OCI-LY3 (cell line): ENCODE measurements around the gene ZNF358.

Experiments used
- H2AFZ ChIP-seq: fragments of 200-600, 300-600 bp; shearing (Covaris generic); 2 replicates; pipeline ENCODE4 v1.6.0; 2014; ENCODE audit warnings: antibody characterized with exemption, low read depth, low read length
- H3K27ac ChIP-seq: fragments of 200-600, 300-600 bp; sonication (generic); 2 replicates; pipeline ENCODE4 v1.5.1; 2014; ENCODE audit warnings: mild to moderate bottlenecking, low read length, moderate library complexity, mixed read lengths
- H3K27me3 ChIP-seq: fragments of 200-600, 300-600 bp; sonication (generic); 2 replicates; pipeline ENCODE4 v1.6.1; 2014; ENCODE audit warnings: low read depth, low read length, mixed read lengths
- H3K36me3 ChIP-seq: fragments of 200-600, 300-600 bp; sonication (generic); replicated peaks from 2 replicates; pipeline ENCODE3; 2014; ENCODE audit warnings: low read depth, low read length, mixed read lengths
- H3K4me1 ChIP-seq: fragments of 300-600, 200-600 bp; sonication (generic); 2 replicates; pipeline ENCODE4 v1.6.1; 2014; ENCODE audit warnings: low read length, mixed read lengths
- H3K4me2 ChIP-seq: fragments of 200-600, 300-600 bp; sonication (generic); 2 replicates; pipeline ENCODE4 v1.6.1; 2014; ENCODE audit warnings: low read length, mixed read lengths
- H3K4me3 ChIP-seq: fragments of 300-600, 200-600 bp; sonication (generic); 2 replicates; pipeline ENCODE4 v1.5.1; 2014; ENCODE audit warnings: antibody characterized with exemption, mild to moderate bottlenecking, low read length, moderate library complexity
- H3K79me2 ChIP-seq: fragments of 300-600, 200-600 bp; shearing (Covaris generic); 2 replicates; pipeline ENCODE4 v1.6.1; 2014; ENCODE audit warnings: mild to moderate bottlenecking, low read length, mixed read lengths
- H3K9ac ChIP-seq: fragments of 300-600, 200-600 bp; shearing (Covaris generic); 2 replicates; pipeline ENCODE4 v1.6.0; 2014; ENCODE audit warnings: mild to moderate bottlenecking, low read length, moderate library complexity
- H3K9me3 ChIP-seq: fragments of 200-600, 300-600 bp; shearing (Covaris generic); 2 replicates; pipeline ENCODE4 v1.6.1; 2014; ENCODE audit warnings: low read length, mixed read lengths; ENCODE audit not compliant: insufficient read depth
- H4K20me1 ChIP-seq: fragments of 200-600, 300-600 bp; sonication (generic); 2 replicates; pipeline ENCODE4 v1.6.1; 2016; ENCODE audit warnings: low read length, mixed read lengths; ENCODE audit not compliant: insufficient read depth
- EZH2phosphoT487 ChIP-seq: fragments of 200-600 bp; shearing (Covaris generic); IDR thresholded peaks from 2 replicates; pipeline ENCODE4 v1.6.1; 2018; ENCODE audit warnings: antibody characterized with exemption, mixed run types, low read depth
- TF ChIP-seq, protein P1 (sequence below): fragments of 200-600, 300-600 bp; sonication (generic); IDR thresholded peaks from 2 replicates; pipeline ENCODE4 v1.5.1; 2014; ENCODE audit warnings: antibody characterized with exemption, low read length, low read depth

ZNF358 gene

DNA sequence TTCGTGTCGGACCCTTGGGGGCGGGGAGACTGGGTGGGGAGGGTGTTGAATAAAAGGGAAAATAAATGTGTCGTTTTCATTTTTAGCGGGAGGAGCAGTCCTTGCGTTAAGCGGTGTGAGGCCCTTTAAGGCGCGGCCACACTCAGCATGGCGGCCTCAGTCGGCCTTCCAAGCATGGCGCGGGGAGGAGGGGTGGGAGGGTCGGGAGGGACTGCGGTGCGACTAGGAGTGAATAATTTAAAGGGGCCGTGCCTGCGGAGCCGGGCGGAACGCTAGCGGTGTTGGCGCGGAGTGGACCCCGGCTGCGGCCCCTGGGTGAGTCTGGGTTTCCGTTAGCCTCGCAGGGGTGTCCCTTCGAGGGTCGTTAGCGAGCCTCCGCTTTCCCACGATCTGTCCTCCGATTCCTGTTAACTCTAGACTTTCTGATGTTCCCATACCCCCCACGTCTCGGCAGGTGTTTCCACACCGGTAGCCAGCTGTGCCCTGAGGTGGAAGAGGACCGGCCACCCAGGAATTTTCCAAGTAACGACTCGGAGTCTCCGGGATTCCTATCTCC is 18.1 kb downstream of the ZNF358 start:
- H3K27ac ChIP-seq, result no peak overlapping the region

DNA sequence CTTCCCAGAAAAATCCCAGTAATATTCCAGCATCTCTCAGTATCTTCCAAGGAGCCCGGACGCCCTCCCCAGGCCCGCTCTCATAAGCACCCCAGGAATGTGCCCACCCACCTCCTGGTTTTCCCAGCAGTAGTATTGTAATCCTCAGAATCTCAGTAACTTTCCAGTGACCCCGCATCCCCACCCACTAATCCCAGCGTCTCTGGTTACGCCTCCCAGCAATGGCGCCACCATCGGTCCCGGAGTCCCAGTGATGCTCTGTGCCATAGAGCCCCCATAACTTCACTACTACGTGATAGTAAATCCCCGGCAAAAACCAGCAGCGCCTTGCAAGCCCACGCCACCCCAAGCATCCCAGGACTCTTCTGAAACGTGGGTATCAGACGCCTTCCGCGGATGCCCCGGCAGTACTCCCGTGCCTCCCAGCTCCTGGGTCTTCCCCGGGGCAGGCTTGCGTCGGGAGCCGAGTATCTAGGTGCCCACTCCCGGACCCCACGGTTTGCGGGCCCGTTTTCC is 18.7 kb downstream of the ZNF358 start:
- Histone ChIP-seq H3K4me3 (peak overlapping the region; percentile 88), H3K9me3 (no peaks in the 10 kb centered on the region), H3K9ac (peak overlapping the region; percentile 82), H3K27ac (peak overlapping the region; percentile 40; the same call in 1 of the 2 replicates), H3K4me2 (peak overlapping the region; percentile 76), H3K79me2 (peaks cover 5% of the 10 kb centered on the region; the same call in 1 of the 2 replicates), H2AFZ (peak overlapping the region; percentile 97), H3K27me3 (no peaks in the 10 kb centered on the region), H3K36me3 (peaks cover 8% of the 10 kb centered on the region), H3K4me1 (peaks cover 4% of the 10 kb centered on the region; the same call in 1 of the 2 replicates), H4K20me1 (no peaks in the 10 kb centered on the region)
- TF ChIP-seq, protein P1, sequence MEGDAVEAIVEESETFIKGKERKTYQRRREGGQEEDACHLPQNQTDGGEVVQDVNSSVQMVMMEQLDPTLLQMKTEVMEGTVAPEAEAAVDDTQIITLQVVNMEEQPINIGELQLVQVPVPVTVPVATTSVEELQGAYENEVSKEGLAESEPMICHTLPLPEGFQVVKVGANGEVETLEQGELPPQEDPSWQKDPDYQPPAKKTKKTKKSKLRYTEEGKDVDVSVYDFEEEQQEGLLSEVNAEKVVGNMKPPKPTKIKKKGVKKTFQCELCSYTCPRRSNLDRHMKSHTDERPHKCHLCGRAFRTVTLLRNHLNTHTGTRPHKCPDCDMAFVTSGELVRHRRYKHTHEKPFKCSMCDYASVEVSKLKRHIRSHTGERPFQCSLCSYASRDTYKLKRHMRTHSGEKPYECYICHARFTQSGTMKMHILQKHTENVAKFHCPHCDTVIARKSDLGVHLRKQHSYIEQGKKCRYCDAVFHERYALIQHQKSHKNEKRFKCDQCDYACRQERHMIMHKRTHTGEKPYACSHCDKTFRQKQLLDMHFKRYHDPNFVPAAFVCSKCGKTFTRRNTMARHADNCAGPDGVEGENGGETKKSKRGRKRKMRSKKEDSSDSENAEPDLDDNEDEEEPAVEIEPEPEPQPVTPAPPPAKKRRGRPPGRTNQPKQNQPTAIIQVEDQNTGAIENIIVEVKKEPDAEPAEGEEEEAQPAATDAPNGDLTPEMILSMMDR, result peak; percentile 25; the same call in 1 of the 2 replicates
- TF ChIP-seq EZH2phosphoT487, result no peak

More for the DNA sequence above, 18.1 kb downstream of the ZNF358 start:
- H3K9ac ChIP-seq, result peak overlapping the region; percentile 82
- H3K9me3 ChIP-seq, result no peaks in the 10 kb centered on the region
- peak overlapping the region; percentile 13 for H2AFZ ChIP-seq
- H3K27me3 ChIP-seq, result no peaks in the 10 kb centered on the region
- TF ChIP-seq, protein P1, result no peak
- TF ChIP-seq EZH2phosphoT487, result no peak
- peak overlapping the region; percentile 88 for H3K4me3 ChIP-seq
- H3K4me1 ChIP-seq, result peaks cover 4% of the 10 kb centered on the region; the same call in 1 of the 2 replicates
- H3K79me2 ChIP-seq, result peaks cover 5% of the 10 kb centered on the region; the same call in 1 of the 2 replicates
- no peaks in the 10 kb centered on the region for H4K20me1 ChIP-seq
- peaks cover 8% of the 10 kb centered on the region for H3K36me3 ChIP-seq
- peak overlapping the region; percentile 76 for H3K4me2 ChIP-seq

DNA sequence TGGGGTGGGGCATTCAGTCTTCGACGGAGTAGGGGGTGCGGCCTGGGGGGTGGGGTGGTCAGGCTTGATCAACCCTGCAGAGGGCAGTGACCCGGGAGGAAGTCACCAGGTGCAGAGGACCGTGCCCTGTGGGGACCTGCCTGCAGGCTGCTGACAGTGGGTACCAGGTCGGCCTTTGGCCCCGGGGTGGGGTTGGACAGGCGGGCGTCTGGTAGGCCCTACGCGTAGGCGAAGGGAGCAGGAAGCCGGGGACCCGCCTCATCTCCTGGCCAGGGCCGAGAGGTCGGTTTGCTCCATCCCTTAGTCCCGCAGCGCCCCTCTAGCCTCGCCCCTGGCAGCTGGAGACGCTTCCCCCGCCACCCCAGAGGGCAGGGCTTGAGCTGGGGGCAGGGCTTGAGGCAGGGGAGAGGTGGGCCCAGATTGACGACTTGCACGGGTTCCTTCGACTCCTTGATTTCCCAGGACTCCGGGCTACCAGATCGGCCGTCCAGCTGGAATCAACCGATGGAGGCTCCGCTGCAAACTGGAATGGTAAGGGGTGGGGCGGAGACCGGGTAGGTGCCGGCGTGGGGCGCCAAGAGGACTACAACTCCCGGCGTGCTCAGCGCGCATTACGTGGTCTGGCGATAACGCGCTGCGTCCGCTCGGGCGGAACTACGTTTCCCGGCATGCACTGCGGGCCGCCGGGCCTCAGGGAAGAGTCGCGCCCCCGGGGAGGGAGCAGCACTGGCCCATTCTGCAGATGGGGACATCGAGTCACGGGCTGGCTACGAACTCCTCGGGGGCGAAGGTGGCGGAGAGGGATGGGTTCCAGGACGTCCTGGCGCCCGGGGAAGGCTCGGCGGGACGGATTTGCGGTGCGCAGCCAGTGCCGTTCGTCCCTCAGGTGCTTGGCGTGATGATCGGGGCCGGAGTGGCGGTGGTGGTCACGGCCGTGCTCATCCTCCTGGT is 19.4 kb downstream of the ZNF358 start, which contains the start of gene PNPLA6:
Gene PNPLA6, plus strand, starts transcription at position 671 of the 951 bp plus-strand sequence. Its CDS starts 72 bp downstream, at position 743.
- TF ChIP-seq EZH2phosphoT487, result no peak
- TF ChIP-seq, protein P1, result 0 out of 2 replicates have a peak, but pooled peaks have one; percentile 9

More for the DNA sequence above, 19.4 kb downstream of the ZNF358 start, which contains the start of gene PNPLA6:
- peaks cover 5% of the 10 kb centered on the region; the same call in 1 of the 2 replicates for H3K79me2 ChIP-seq
- peaks cover 12% of the 10 kb centered on the region for H3K36me3 ChIP-seq
- H3K4me1 ChIP-seq, result peaks cover 4% of the 10 kb centered on the region; the same call in 1 of the 2 replicates
- H4K20me1 ChIP-seq, result no peaks in the 10 kb centered on the region
- no peaks in the 10 kb centered on the region for H3K27me3 ChIP-seq
- peak within 1 kb of the TSS; percentile 76 for H3K4me2 ChIP-seq
- H3K27ac ChIP-seq, result peak within 1 kb of the TSS; percentile 40
- peak within 1 kb of the TSS; percentile 97 for H2AFZ ChIP-seq
- H3K9me3 ChIP-seq, result no peaks in the 10 kb centered on the region
- peak within 1 kb of the TSS; percentile 82 for H3K9ac ChIP-seq
- peak within 1 kb of the TSS; percentile 88 for H3K4me3 ChIP-seq
